Upper lobe of left lung (tissue), 4 donors: ENCODE data around the gene CNTNAP2.

ENCODE experiments used
- CTCF ChIP-seq, 6 experiments: fragments of 450-650 bp in 4 of 6; fragments of 200-600 bp in 2 of 6; sonication (generic) in 2 of 6; IDR thresholded peaks; one replicate each; pipeline ENCODE4 v1.5.1; 2016 to 2019; ENCODE audit warnings: antibody characterized with exemption in 6 of 6
- EP300 ChIP-seq, 4 donors: sonication (generic); formaldehyde crosslinking; IDR thresholded peaks; one replicate each; pipeline ENCODE4 v1.5.1; 2017; ENCODE audit warnings: antibody characterized with exemption in 4 of 4, control low read depth in 2 of 4
- POLR2A ChIP-seq, 4 donors: fragments of 450-650 bp; IDR thresholded peaks; one replicate each; pipeline ENCODE4 v1.5.1; 2016 to 2017; ENCODE audit warnings: antibody characterized with exemption in 4 of 4, mild to moderate bottlenecking in 2 of 4
- POLR2AphosphoS5 ChIP-seq, 2 donors: sonication (generic); formaldehyde crosslinking; IDR thresholded peaks; one replicate each; pipeline ENCODE4 v1.5.1; 2017; ENCODE audit warnings: antibody characterized with exemption in 2 of 2

GRCh38 chr7:146424084-146424483, 307.5 kb downstream of the CNTNAP2 start:
- TF ChIP-seq CTCF (IDR thresholded peaks at IDR 0.05) = no peak
- no peak for TF ChIP-seq POLR2AphosphoS5 (IDR thresholded peaks at IDR 0.05)
- TF ChIP-seq EP300 (IDR thresholded peaks at IDR 0.05) = no peak
- no peak for TF ChIP-seq POLR2A (IDR thresholded peaks at IDR 0.05)
